D721Med (cell line): ENCODE data around the gene PTGER1.
"Not testable (repeated sequence)": the region's sequence is repeated elsewhere in the genome, so short reads cannot be mapped to it uniquely, and the experiment has no call there.

Experiments used
- DNase-seq: peaks from one replicate; pipeline ENCODE4 v3.0.0; 2011; ENCODE audit warnings: low spot score; ENCODE audit not compliant: insufficient read length
- FAIRE-seq: peaks from 2 replicates; lab custom pipeline; 2011; peaks lifted over from hg19 to GRCh38; lab: Jason Lieb, UNC
- CTCF ChIP-seq: IDR thresholded peaks from 2 replicates; pipeline ENCODE4 v1.5.1; 2012; ENCODE audit warnings: mild to moderate bottlenecking, control low read depth; ENCODE audit not compliant: insufficient read depth; ENCODE audit errors: missing control alignments

PTGER1 gene

GRCh38 chr19:14463747-14464146 is 11.4 kb downstream of the PTGER1 start:
- no peak for TF ChIP-seq CTCF
- no peak for FAIRE-seq
- no peak for DNase-seq

- not testable (repeated sequence) for DNase-seq, FAIRE-seq
Measured at GRCh38 chr19:14462401-14462800, 12.8 kb downstream of the PTGER1 start.

DNA sequence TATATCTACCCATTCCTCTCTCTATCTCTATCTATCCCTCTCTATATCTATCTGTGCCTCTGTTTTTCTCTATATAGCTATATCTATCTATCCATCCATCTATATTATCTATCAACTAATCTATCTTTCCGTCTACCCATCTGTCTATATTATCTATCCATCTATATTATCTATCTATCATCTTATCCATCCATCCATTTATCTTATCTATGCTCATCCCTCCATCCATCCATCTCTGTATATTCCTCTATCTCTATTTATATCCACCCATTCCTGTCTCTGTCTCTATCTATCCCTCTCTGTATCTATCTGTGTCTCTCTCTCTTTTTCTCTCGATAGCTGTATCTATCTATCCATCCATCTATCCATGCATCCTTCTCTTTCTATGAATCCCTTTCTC is 14.2 kb downstream of the PTGER1 start:
- DNase-seq (no peak), FAIRE-seq (no peak)
- no peak for TF ChIP-seq CTCF

DNA sequence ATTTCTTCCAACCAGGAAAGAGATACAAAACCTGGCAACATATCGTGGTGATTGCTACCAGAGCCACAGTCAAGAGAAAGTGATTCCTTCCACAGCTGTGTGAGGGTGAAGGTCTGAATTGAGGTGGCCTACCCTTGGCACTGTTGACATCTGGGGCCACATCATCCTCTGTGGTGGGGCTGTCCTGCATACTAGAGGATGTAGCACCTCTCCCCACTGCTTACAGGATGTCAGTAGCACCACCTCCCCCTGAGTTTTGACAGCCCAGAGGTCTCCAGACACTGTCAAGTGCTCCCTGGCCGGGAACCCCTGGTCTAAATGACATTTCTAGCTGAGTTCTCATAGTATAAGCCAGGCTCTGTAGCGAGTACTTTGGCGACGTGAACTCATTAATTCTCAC is 15.5 kb downstream of the PTGER1 start:
- no peak for DNase-seq
- no peak for TF ChIP-seq CTCF
- FAIRE-seq = no peak

GRCh38 chr19:14452303-14452702 is 22.9 kb downstream of the PTGER1 start:
- not testable (repeated sequence) for FAIRE-seq, DNase-seq

DNA sequence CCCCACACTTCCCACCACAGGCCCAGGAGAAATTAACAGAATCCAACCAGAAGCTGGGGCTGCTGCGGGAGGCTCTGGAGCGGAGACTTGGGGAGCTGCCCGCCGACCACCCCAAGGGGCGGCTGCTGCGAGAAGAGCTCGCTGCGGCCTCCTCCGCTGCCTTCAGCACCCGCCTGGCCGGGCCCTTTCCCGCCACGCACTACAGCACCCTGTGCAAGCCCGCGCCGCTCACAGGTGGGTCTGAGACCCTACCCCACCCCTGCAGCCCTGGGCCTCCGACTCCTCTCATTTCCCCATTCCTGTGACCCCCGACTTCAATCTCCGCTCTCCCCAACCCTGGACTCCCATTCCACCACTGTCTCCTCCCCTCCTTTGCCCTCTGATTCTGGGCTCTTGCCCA is 24.3 kb downstream of the PTGER1 start:
- FAIRE-seq = no peak
- TF ChIP-seq CTCF = no peak
- no peak for DNase-seq

GRCh38 chr19:14450168-14450874 is 24.8 kb downstream of the PTGER1 start:
- TF ChIP-seq CTCF = no peak
- no peak for FAIRE-seq

GRCh38 chr19:14449321-14449720 is 25.8 kb downstream of the PTGER1 start:
- FAIRE-seq = no peak
- DNase-seq = no peak
- TF ChIP-seq CTCF = no peak

More at GRCh38 chr19:14450168-14450874, 24.8 kb downstream of the PTGER1 start:
- DNase-seq = no peak
